Spinal cord (tissue), 10 donors: ENCODE data around the gene LRCH4. TPM values are rescaled to one million over a fixed set of nuclear protein-coding genes. Genes with fewer than 3 reads are reported as not detected.

ENCODE experiments used
- DNase-seq, 6 donors: peaks; one replicate each; pipeline versions ENCODE4 v3.0.0 to v3.0.0-alpha.2; 2013 to 2015; ENCODE audit warnings: low spot score in 6 of 6, low read depth in 4 of 6
- H3K27ac ChIP-seq: one replicate; pipeline ENCODE4 v1.5.1; 2013; ENCODE audit warnings: low read depth, low read length, control low read depth
- H3K27me3 ChIP-seq: one replicate; pipeline ENCODE4 v1.6.1; 2013; ENCODE audit warnings: low read length; ENCODE audit not compliant: control insufficient read depth, insufficient read depth
- H3K36me3 ChIP-seq: one replicate; pipeline ENCODE4 v1.6.1; 2013; ENCODE audit warnings: low read length; ENCODE audit not compliant: control insufficient read depth, insufficient read depth
- H3K4me1 ChIP-seq: one replicate; pipeline ENCODE4 v1.6.1; 2013; ENCODE audit warnings: low read length; ENCODE audit not compliant: control insufficient read depth, insufficient read depth
- H3K4me3 ChIP-seq: one replicate; pipeline ENCODE4 v1.5.1; 2013; ENCODE audit warnings: low read depth, low read length, control low read depth
- H3K9me3 ChIP-seq: one replicate; pipeline ENCODE4 v1.6.1; 2013; ENCODE audit warnings: low read length; ENCODE audit not compliant: control insufficient read depth, insufficient read depth
- WGBS: methylation state at CpG from one replicate; pipeline ENCODE4 v1.1.5; 2013; ENCODE audit warnings: missing lambda C conversion rate; ENCODE audit not compliant: insufficient coverage; 5-methylcytosine and 5-hydroxymethylcytosine counted together
- polyA plus RNA-seq, 2 donors: library from polyadenylated mRNA; unstranded; fragments of 120-200 nt; gene quantifications; one replicate each; pipeline ENCODE4 v1.2.1, GENCODE V29; 2013; ENCODE audit not compliant: insufficient read length in 2 of 2
- total RNA-seq, 2 donors: library from RNA; depleted of rRNA in 1 of 2; stranded (reverse); fragments of 120-200 nt in 1 of 2; fragments of >200 nt in 1 of 2; gene quantifications; one replicate each; pipeline versions ENCODE4 v1.2.3 to v1.2.4, GENCODE V29; 2013 to 2014
- donor health status: healthy.

The LRCH4 gene
- total and polyA plus RNA-seq, 4 donors = 9.6 to 61.3 (median 29.1) TPM

DNA sequence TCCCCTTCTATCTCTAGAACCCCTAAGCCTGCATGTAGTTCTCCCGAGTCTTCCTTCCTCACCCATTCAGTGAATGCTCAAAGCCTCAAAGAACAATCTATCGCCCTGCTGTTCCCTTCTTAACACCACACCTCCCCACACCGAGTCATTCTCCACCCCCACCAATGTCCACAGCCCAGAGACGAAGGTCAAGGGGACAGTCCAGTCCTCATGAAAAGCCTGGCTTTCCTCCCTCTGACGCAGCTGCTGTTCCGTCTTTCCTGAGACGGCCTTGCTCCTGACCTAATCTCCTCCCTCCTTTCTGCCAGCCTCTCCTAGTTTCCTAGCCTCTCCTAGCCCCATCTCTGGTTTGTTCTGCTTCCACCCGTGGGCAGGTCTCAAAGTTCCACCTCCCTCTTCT is 35.6 kb upstream of the LRCH4 start:
- peaks cover 35% of the 10 kb centered on the region for H3K36me3 ChIP-seq
- H3K9me3 ChIP-seq = no peaks in the 10 kb centered on the region
- no peak overlapping the region for H3K27ac ChIP-seq
- no peaks in the 10 kb centered on the region for H3K27me3 ChIP-seq
- no peak overlapping the region for H3K4me3 ChIP-seq
- 86% methylated on average over 8 of the region's 8 CpGs for WGBS
- H3K4me1 ChIP-seq = peaks cover 4% of the 10 kb centered on the region
- no peak for DNase-seq

DNA sequence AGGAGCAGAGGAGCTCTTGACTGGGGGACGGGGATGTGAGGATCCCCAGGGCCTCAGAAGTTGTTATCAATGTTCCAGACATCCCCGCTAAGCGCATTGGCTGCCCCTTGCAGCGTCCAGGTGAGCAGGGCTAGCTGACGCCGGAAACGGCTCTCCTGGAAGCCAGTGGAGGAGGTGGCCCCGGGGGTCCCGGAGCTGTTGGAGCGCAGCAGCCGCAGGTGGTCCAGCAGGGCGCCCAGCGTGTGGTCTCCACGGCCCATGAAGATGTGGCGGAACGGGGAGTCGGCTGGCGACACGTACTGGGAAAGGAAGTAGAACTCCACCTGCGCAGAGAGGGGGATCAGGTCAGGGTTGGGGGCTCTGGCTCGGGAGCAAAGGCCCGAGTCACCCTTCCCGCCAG is 34.9 kb upstream of the LRCH4 start:
- DNase-seq = no peak
- 92% methylated on average over 23 of the region's 23 CpGs for WGBS
- Histone ChIP-seq H3K4me1 (no peaks in the 10 kb centered on the region), H3K27me3 (no peaks in the 10 kb centered on the region), H3K4me3 (no peak overlapping the region), H3K9me3 (no peaks in the 10 kb centered on the region), H3K27ac (no peak overlapping the region), H3K36me3 (peaks cover 40% of the 10 kb centered on the region)

GRCh38 chr7:100620239-100620638 is 34.3 kb upstream of the LRCH4 start:
- Histone ChIP-seq H3K9me3 (no peaks in the 10 kb centered on the region), H3K27ac (no peak overlapping the region), H3K27me3 (no peaks in the 10 kb centered on the region), H3K4me1 (no peaks in the 10 kb centered on the region), H3K4me3 (no peak overlapping the region), H3K36me3 (peaks cover 45% of the 10 kb centered on the region)
- no peak for DNase-seq
- WGBS = 94% methylated on average over 1 of the region's 6 CpGs

- H3K27me3 ChIP-seq = no peaks in the 10 kb centered on the region
- H3K9me3 ChIP-seq = no peaks in the 10 kb centered on the region
- H3K27ac ChIP-seq = no peak overlapping the region
- DNase-seq = no peak
- H3K4me1 ChIP-seq = peaks cover 14% of the 10 kb centered on the region
- no peak overlapping the region for H3K4me3 ChIP-seq
- 100% methylated on average over 1 of the region's 6 CpGs for WGBS
- H3K36me3 ChIP-seq = peaks cover 34% of the 10 kb centered on the region
These were observed 28.5 kb upstream of the LRCH4 start for GRCh38 chr7:100614308-100614861.

DNA sequence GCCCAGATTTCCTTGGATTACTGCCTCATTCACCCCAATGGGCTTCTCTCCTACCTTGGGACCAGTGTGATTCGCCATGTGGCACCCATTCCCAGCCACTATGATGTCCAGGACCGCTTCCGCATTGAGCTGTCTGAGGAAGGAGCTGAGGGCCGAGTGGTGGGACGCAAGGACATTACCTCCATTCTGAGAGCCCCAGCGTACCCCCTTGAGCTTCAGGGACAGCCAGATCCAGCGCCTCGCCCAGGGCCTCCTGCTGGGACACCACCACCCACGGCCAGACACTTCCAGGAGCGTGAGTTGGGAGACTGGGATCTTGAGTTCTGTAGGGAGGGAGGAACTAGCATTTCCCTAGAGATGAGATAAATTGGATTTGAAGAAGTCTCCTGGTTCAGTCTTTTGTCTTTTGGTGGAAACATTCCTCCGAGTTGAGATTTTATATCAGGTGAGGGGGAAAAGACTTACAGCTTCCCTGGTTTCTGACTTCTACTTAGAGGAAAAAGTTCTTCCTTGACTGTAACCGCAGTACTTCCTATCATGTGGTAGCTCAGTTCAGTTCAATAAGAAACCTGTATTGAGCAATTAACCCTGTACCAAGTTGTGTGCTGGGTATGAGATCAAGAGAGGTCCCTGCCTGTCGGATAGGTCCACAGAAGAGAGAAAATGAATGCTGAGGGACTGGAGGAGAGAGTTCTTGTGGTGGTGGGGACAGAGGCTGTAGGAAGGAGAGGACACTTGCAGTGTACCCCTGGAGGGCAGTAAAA is 27.7 kb upstream of the LRCH4 start:
- Histone ChIP-seq H3K4me1 (peaks cover 14% of the 10 kb centered on the region), H3K4me3 (no peak overlapping the region), H3K36me3 (peaks cover 32% of the 10 kb centered on the region), H3K27ac (no peak overlapping the region), H3K9me3 (no peaks in the 10 kb centered on the region), H3K27me3 (no peaks in the 10 kb centered on the region)
- DNase-seq = no peak
- WGBS = 82% methylated on average over 10 of the region's 13 CpGs

- peak overlapping the region; percentile 90 for H3K27ac ChIP-seq
- 3% methylated on average over 16 of the region's 29 CpGs for WGBS
These were observed 26.9 kb upstream of the LRCH4 start for GRCh38 chr7:100612730-100613390.

DNA sequence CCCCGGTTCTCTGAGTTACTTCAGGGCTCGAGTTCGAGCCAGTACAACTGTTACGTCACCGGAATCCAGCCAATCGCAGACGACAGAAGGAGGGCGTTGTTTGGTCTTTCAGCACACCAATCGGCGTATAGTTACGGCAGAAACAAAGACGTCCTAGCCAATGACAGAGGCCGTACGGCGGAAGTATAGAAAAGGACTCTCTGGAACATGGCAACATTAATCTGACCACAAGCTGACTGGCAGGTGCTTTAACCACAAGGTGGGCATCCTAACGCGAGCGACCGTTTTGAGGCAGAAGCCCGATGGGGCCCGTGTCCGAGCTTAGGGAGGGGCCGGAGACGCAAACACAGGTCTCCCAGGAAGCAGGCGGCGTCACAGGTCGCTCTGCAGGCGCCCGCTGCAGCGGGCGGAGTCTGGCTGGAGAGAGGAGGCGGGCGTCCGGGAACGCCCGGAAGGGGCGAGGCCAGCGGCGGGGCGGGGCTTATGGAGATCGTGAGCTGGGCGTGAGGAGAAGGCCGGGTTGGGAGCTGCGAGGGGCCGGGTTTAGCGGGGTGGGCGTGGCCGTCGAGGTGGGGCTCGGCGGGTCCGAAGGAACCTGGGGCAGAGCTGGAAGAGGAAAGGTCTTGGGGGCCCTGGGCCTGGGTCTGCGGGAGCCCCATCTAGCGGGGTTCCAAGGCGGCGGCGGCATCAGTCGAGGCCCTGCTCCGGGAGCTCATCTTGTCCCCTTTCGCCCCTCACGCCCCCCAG is 26.2 kb upstream of the LRCH4 start, which contains the start of gene MOSPD3:
Gene MOSPD3, plus strand, starts transcription at position 558 of the 747 bp plus-strand sequence. CDS start 252 bp downstream, outside the sequence.
- H3K27ac ChIP-seq = peak within 1 kb of the TSS; percentile 90
- H3K4me1 ChIP-seq = peaks cover 14% of the 10 kb centered on the region
- H3K36me3 ChIP-seq = peaks cover 30% of the 10 kb centered on the region
- peak; percentile 98 to 100 (median 100) for DNase-seq
- H3K9me3 ChIP-seq = no peaks in the 10 kb centered on the region
- H3K27me3 ChIP-seq = no peaks in the 10 kb centered on the region
- WGBS = under 1% methylated on average over 61 of the region's 61 CpGs
- peak within 1 kb of the TSS; percentile 62 for H3K4me3 ChIP-seq

More at GRCh38 chr7:100612730-100613390, 26.9 kb upstream of the LRCH4 start:
- DNase-seq = peak in 2 of 6 donors; percentile 39 to 41
- H3K4me3 ChIP-seq = peak overlapping the region; percentile 62
- H3K9me3 ChIP-seq = no peaks in the 10 kb centered on the region
- H3K27me3 ChIP-seq = no peaks in the 10 kb centered on the region
- H3K4me1 ChIP-seq = peaks cover 14% of the 10 kb centered on the region
- H3K36me3 ChIP-seq = peaks cover 33% of the 10 kb centered on the region

- H3K27me3 ChIP-seq = peaks cover 7% of the 10 kb centered on the region
- WGBS = 94% methylated on average over 5 of the region's 5 CpGs
- no peaks in the 10 kb centered on the region for H3K9me3 ChIP-seq
- DNase-seq = no peak
- H3K4me3 ChIP-seq = no peak overlapping the region
- H3K4me1 ChIP-seq = peaks cover 28% of the 10 kb centered on the region
- H3K36me3 ChIP-seq = peaks cover 16% of the 10 kb centered on the region
- no peak overlapping the region for H3K27ac ChIP-seq
These were observed 24.0 kb upstream of the LRCH4 start for GRCh38 chr7:100609958-100610357.

DNA sequence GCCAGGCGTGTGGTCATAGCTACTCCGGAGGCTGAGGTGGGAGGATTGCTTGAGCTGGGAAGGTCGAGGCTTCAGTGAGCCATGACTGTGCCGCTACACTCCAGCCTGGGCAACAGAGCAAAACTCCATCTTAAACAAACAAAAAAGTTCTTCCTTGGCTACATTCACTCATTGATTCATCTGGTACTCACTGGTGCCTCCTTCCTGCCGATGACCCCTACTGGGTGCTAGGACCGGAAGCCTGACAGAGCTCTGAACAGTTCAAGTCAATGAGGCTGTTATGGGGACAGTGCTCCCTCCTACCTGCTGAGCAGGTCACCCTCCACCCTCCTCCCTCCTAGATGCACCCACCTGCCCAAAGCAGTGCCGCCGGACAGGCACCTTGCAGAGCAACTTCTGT is 21.2 kb upstream of the LRCH4 start:
- H3K27me3 ChIP-seq = peaks cover 12% of the 10 kb centered on the region
- WGBS = 91% methylated on average over 4 of the region's 8 CpGs
- H3K4me3 ChIP-seq = no peak overlapping the region
- no peaks in the 10 kb centered on the region for H3K9me3 ChIP-seq
- peaks cover 40% of the 10 kb centered on the region for H3K4me1 ChIP-seq
- peaks cover 5% of the 10 kb centered on the region for H3K36me3 ChIP-seq
- H3K27ac ChIP-seq = no peak overlapping the region
- DNase-seq = no peak
